ENCODE measurements around the gene WDR93. TPM values are rescaled to one million over a fixed set of nuclear protein-coding genes. Genes with fewer than 3 reads are reported as not detected.

The WDR93 gene
- total and polyA plus RNA-seq, 8 donors, result 0.20 to 2.1 (median 1.4) TPM

GRCh38 chr15:89673165-89673512 lies 17.5 kb upstream of the WDR93 start:
- ATAC-seq (peak; percentile 24), DNase-seq (no peak)
- intact Hi-C loops (cut with DNase I), result no loop called here
- no peaks in the 10 kb centered on the region for H3K36me3 ChIP-seq
- no peaks in the 10 kb centered on the region for H3K27me3 ChIP-seq
- H3K9me3 ChIP-seq, result no peaks in the 10 kb centered on the region
- peak in 1 of 2 donors; percentile 38 for TF ChIP-seq CTCF (IDR thresholded peaks at IDR 0.05)
- H3K27ac ChIP-seq, result no peak overlapping the region
- H3K4me1 ChIP-seq, result no peaks in the 10 kb centered on the region
- no peak overlapping the region for H3K4me3 ChIP-seq

- no peak for DNase-seq
- no peak for ATAC-seq
- Histone ChIP-seq H3K4me3 (no peak overlapping the region), H3K27ac (no peak overlapping the region), H3K9me3 (no peaks in the 10 kb centered on the region), H3K27me3 (no peaks in the 10 kb centered on the region), H3K36me3 (no peaks in the 10 kb centered on the region), H3K4me1 (no peaks in the 10 kb centered on the region)
- TF ChIP-seq CTCF (IDR thresholded peaks at IDR 0.05), result no peak
- intact Hi-C loops (cut with DNase I), result no loop called here
Measured at GRCh38 chr15:89674526-89674925, 16.1 kb upstream of the WDR93 start.

- intact Hi-C loops (cut with DNase I), result no loop called here
- H3K9me3 ChIP-seq, result no peaks in the 10 kb centered on the region
- no peak for ATAC-seq
- H3K27ac ChIP-seq, result no peak overlapping the region
- no peaks in the 10 kb centered on the region for H3K36me3 ChIP-seq
- H3K4me3 ChIP-seq, result no peak overlapping the region
- peaks cover 4 to 6% of the 10 kb centered on the region in 2 donors for H3K4me1 ChIP-seq
- no peak for DNase-seq
- no peaks in the 10 kb centered on the region for H3K27me3 ChIP-seq
- TF ChIP-seq CTCF (IDR thresholded peaks at IDR 0.05), result no peak
Measured at GRCh38 chr15:89675606-89676005, 15.0 kb upstream of the WDR93 start.

GRCh38 chr15:89677381-89677780 lies 13.2 kb upstream of the WDR93 start:
- DNase-seq (no peak), ATAC-seq (no peak)
- TF ChIP-seq CTCF (IDR thresholded peaks at IDR 0.05), result no peak
- peaks cover 6 to 8% of the 10 kb centered on the region in 2 donors for H3K4me1 ChIP-seq
- H3K4me3 ChIP-seq, result no peak overlapping the region
- H3K36me3 ChIP-seq, result no peaks in the 10 kb centered on the region
- intact Hi-C loops (cut with DNase I), result no loop called here
- no peaks in the 10 kb centered on the region for H3K9me3 ChIP-seq
- H3K27me3 ChIP-seq, result no peaks in the 10 kb centered on the region
- no peak overlapping the region for H3K27ac ChIP-seq

GRCh38 chr15:89679212-89679611 lies 11.4 kb upstream of the WDR93 start, which contains the start of gene PLIN1:
PLIN1 (minus strand) TSS chr15:89679367; CDS start chr15:89677489, 1,878 bp downstream.
- Histone ChIP-seq H3K27me3 (no peaks in the 10 kb centered on the region), H3K4me3 (no peak within 1 kb of the TSS), H3K27ac (peak within 1 kb of the TSS; percentile 28 to 44), H3K4me1 (peaks cover 6 to 8% of the 10 kb centered on the region in 2 donors), H3K9me3 (no peaks in the 10 kb centered on the region), H3K36me3 (no peaks in the 10 kb centered on the region)
- no peak for DNase-seq
- no peak for TF ChIP-seq CTCF (IDR thresholded peaks at IDR 0.05)
- intact Hi-C loops (cut with DNase I), result no loop called here
- ATAC-seq, result no peak
